Stimulated activated CD8-positive, alpha-beta memory T cell treated with anti-CD3 and anti-CD28 coated beads, Interleukin-7, amount 100 ng/mL, for 4 hours (primary cell): ENCODE results near the gene PAPPA.

Experiments
- DNase-seq, 2 donors: peaks; one replicate each; pipeline ENCODE4 v3.0.0-alpha.2; 2020; ENCODE audit warnings: low read depth in 2 of 2

Gene PAPPA

DNA sequence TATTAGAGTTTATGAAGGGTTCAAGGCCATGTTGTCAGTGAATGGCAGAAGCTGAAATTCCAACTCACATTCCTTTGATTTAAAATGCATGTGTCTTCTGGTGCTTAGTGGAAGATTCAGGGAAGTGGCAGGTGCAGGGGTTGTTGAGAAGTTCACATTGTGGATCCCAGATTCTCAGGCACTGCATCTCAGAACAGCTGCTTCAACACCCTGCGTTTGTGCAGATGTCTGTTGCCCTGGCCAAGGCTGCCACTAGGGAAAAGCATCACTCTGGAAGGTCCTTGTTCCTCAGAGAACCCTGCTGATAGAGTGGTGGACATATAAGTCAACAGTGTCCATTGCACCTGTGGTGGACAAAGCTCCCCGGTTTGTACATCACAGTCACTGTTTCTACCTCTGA lies 162.7 kb downstream of the PAPPA start:
- no peak for DNase-seq

DNA sequence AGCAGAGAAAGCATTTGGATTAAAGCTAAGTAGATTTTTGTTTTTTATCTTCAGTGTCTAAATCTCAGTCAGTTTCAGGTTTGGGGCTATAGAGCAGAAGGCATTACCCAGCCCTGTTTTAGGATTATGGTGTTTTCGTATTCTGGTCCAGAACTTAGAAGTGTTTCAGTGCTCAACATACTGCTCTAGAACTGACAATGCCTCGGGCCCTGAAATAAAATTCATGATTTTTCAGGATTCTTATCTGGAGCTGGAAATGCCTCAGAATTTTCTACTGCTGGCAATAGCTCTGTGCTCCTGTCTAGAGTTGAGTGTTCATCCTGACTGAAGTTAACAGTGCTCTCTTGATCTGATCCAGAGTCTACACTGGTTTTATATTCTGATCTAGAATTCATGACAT lies 163.9 kb downstream of the PAPPA start:
- no peak for DNase-seq

DNA sequence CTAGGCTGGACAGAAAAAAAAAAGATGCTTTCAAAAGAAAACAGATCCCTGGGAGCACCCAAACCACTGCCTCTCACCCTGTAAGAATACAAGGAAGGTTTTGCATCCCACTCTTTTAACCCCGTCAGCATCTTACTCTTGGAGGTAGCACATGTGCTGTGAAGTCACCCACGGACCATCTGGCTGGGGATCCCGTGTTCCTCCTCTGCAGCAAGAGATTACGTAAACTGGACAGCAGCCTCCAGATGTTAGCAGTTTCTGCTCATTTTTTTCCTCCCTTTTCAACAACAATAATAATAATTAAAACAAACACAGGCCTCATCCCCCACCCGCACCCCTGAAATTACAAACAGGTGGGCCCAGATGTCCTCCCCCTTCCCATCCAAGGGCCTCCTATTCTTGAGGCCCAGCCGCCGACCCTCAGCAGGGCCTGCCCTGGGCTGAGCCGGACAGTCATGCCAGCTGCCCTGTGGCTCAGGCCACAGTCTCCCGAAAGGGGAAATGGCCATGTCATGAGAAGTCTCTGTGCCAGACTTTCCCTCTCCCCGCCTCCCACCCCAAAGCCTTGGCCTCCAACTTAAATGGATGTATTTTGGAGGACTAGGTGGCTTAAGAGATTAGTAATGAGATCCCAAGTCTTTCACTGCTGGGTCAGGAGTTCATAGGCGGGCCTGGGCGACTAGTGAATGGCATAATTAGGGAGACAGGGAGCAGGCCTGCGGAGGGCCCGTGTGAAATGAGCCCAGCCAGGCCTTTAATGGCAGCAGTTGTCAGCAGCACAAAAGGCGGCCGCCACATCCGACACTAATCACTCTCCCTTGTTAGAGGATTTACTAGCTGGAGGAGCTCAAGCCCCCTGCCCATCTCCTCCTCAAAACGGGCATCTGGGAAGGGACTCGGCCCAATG lies 165.1 kb downstream of the PAPPA start:
- no peak for DNase-seq

- no peak for DNase-seq
Measured at GRCh38 chr9:116319480-116319879, 165.9 kb downstream of the PAPPA start.

DNA sequence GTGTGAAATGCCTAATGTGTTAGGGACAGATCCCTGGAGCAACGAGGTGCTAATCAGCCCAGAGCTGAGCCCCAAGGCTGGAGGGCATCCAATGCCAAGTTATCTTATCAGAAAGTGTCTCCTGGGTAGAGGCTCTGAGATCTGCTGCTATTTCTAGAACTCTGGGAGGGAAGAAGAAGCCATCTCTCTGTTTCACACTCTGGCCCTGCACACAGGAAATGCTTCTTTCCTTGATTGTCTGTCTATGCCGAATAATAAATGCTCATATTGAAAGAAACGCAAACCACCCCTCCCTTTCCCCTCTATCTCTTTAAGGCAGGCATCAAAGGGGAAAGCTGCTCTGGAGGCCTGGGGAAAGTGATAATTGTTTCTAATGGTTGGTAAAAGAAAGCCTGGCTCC lies 166.7 kb downstream of the PAPPA start:
- DNase-seq: no peak

- no peak for DNase-seq
Measured at GRCh38 chr9:116322521-116322920, 168.9 kb downstream of the PAPPA start.

DNA sequence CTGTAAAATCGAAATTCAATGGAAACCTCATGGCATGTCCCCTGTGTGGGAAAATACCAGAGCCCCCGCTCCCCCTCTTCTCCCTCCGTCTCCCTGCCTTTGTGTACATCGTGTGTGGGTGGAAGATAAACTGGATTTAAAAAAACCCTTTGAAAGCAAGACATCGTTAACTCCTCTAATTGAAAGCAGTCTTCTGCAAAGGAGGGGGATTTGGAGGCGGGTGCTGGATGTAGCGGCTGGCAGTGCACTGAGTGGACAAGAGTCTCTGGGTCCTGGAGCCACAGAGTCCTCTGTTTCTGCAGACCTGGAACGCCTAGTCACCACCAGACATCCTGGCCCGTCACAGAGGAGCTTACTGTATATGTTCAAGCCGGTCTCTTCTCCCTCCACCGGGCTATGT lies 169.4 kb downstream of the PAPPA start:
- no peak for DNase-seq

GRCh38 chr9:116323571-116323970 lies 170.0 kb downstream of the PAPPA start:
- no peak for DNase-seq

DNA sequence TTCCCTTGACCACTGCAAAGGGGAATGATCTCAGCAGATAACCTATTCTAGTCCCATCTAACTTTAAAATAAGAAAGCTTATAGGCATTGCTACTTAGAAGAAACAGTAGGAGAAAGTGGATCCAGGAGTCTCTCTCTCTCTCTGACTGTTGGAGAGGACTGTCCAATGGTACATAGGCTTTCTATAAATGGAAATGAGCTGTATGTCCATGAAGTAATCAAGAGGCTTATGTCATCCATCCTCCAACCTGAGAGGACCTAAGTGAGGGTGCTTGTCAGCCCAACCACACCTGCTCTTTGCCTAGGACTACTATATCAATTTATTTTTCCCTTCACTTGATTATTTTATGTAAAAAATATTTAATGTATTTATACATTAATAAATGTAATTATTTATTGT lies 172.3 kb downstream of the PAPPA start:
- DNase-seq: no peak

DNA sequence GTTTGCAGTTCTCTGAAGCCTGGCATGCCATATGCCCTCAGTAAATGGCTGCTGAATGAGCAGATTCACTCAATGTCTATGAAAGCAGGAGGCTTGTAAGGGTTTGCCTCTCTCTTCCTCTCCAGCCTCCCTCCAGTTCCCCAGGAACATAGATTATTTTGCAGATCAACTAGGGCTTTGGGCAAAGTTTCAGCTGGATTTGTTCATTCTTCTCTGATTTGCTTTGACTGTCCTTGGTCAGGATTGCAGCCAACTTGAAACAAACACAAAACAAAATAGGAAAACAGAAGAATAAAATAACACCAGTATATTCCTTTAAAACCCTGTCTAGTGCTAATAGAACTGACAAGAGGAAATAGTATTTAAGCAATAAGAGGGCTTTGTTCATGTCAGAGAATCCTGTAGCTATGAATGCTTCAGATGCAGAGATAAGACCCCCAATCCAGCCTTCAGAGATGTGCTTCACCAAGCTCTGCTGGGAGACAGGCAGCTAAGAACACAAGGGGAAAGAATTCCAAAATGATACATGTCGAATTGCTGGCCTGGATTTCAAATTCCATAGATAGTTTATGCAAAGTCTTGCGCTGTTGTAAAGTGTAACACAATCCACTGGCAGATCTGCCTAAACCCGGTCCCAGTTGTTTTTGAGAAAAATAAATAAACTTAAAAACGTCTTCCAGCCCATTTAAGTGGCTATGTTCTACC lies 174.3 kb downstream of the PAPPA start:
- no peak for DNase-seq

DNA sequence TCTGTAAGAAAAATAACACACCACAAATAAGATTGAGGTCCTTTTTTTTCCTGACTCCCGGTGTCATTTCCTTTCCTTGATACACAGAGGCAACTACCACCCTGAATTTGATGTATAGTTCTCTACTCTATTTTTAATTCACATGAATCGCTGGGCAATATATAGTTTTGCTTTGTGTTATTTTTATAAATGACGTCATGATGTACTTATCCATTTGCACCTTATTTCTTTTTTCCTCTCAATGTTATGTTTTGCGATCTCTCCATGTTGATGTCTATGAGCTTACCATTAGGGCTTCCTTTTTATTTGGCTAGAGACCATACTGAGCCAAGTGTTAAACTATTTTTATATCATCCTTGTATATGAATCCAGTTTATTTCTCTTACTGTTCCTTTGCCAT lies 175.9 kb downstream of the PAPPA start:
- DNase-seq: no peak

- DNase-seq: no peak
Measured at GRCh38 chr9:116331241-116331640, 177.7 kb downstream of the PAPPA start.

DNA sequence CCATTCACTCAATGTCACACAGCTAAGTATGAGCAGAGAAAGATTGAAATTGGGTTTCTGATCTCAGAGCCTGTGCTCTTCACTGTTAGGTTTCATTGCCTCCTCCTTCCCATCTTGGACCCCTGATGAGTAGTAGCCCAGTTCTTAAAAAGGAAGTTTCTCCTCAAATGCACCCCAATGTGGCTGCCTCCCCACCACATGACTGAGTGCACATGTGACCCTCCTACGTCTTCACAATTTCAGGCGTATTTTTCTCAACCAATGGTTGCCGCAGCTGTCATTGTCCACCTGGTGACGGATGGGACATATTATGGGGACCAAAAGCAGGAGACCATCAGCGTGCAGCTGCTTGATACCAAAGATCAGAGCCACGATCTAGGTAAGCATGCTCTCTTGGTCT lies 178.5 kb downstream of the PAPPA start:
- DNase-seq: no peak

- no peak for DNase-seq
Measured at GRCh38 chr9:116333254-116333653, 179.7 kb downstream of the PAPPA start.

DNA sequence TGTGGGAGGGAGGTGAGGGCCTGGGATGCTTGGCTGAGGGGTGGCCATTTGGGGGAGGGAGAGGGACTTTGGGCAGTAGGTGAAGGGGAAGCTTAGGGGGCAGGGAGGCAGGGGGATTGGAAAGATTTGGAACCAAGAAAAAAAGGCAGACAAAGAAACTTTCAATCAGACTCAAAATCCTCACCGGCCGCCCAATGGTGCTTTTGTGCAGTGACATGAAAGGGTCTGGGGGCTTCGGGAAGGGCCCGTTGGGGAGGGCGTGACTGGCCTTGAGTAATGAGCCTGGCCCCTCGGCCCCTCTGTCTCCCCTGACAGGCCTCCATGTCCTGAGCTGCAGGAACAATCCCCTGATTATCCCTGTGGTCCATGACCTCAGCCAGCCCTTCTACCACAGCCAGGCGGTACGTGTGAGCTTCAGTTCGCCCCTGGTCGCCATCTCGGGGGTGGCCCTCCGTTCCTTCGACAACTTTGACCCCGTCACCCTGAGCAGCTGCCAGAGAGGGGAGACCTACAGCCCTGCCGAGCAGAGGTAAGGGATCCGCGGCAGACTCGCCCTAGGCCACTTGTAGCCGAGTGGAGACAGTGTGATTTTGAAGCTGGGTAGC lies 181.1 kb downstream of the PAPPA start:
- DNase-seq: no peak

DNA sequence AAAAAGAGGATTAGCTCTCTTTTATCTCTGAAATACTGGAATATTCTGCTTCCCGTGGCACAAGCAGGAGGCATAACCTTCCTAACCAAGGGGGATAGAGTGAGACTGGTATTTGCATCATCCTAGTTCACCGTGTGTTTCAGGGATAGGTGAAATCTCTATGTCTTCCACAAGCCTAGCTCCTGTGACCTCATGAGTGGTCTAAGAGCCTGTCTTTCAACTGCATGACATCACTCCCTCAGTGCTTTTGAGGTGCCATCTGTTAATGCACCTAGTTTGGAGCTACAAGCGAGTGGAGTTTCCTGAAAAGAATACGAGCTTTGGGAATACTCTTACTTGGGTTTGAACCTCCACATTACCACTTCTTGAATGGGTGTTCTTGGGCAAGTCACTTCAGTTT lies 181.8 kb downstream of the PAPPA start:
- DNase-seq: no peak

GRCh38 chr9:116336133-116336862 lies 182.7 kb downstream of the PAPPA start:
- DNase-seq: no peak

- DNase-seq: no peak
Measured at GRCh38 chr9:116337015-116337414, 183.4 kb downstream of the PAPPA start.

- no peak for DNase-seq
Measured at GRCh38 chr9:116340270-116340669, 186.7 kb downstream of the PAPPA start.

- no peak for DNase-seq
Measured at GRCh38 chr9:116342061-116342460, 188.5 kb downstream of the PAPPA start.

DNA sequence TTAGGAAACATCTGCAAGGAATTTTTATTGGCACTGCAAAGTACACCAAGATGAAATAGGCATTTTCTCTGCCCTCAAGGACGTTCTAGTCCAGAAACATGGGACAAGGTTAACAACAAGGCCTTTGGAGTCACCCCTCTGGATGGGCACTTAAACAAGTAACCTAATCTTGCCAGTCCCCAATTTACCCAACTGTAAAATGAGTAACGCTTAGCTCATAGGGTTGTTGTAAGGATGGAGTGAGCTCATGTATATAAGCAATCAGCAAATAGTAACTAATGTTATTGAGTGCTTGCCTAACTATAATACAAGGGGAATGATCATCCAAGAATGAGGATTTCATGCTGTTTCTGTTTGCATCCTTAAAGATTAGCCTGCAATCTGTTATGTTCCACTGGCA lies 189.3 kb downstream of the PAPPA start:
- no peak for DNase-seq

- no peak for DNase-seq
Measured at GRCh38 chr9:116344416-116344815, 190.8 kb downstream of the PAPPA start.
